ENCODE data around the gene PDAP1.

Gene PDAP1

DNA sequence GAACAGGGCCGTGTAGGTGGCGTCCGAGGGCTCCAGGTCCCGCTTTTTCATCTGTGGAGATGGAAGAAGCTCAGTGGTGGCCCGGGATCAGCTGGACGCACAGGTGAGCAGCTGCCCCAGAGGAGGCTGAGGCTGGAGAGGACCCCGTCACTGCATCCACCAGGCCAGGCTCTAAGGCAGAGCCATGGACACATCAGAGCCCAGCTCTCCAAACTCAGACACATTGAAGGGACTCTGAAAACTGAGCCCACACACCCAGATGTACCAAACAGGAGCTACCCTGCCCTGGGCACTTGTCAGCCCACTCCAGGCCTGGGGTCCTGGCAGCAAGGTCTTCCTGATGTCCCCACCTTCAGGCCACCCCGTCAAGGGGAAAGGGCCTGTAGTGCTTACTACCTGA lies 21.4 kb upstream of the PDAP1 start:
- peaks cover 56% of the 10 kb centered on the region for H3K36me3 ChIP-seq (replicated peaks)
- H3K27ac ChIP-seq, result no peak overlapping the region
- no peak overlapping the region for H3K4me3 ChIP-seq (ENCODE audit: low read depth, low read length)
- no peaks in the 10 kb centered on the region for H3K27me3 ChIP-seq (replicated peaks)
- DNase-seq, result no peak
- TF ChIP-seq CTCF (IDR thresholded peaks at IDR 0.05; ENCODE audit: low read depth, low read length, missing control alignments), result no peak
- in situ Hi-C loops (cut with HindIII; ENCODE audit: low pct_ligation_motif_present, low sequenced_read_pairs), result no loop called here

GRCh38 chr7:99428972-99429566 lies 20.7 kb upstream of the PDAP1 start:
- DNase-seq, result no peak
- Histone ChIP-seq H3K4me3 (ENCODE audit: low read depth, low read length) (no peak overlapping the region), H3K27ac (no peak overlapping the region), H3K27me3 (replicated peaks) (no peaks in the 10 kb centered on the region), H3K36me3 (replicated peaks) (peaks cover 58% of the 10 kb centered on the region)
- no peak for TF ChIP-seq CTCF (IDR thresholded peaks at IDR 0.05; ENCODE audit: low read depth, low read length, missing control alignments)
- in situ Hi-C loops (cut with HindIII; ENCODE audit: low pct_ligation_motif_present, low sequenced_read_pairs), result no loop called here

GRCh38 chr7:99424932-99425730 lies 16.7 kb upstream of the PDAP1 start:
- Histone ChIP-seq H3K27me3 (replicated peaks) (no peaks in the 10 kb centered on the region), H3K36me3 (replicated peaks) (peaks cover 56% of the 10 kb centered on the region), H3K4me3 (ENCODE audit: low read depth, low read length) (no peak overlapping the region), H3K27ac (no peak overlapping the region)
- no peak for TF ChIP-seq CTCF (IDR thresholded peaks at IDR 0.05; ENCODE audit: low read depth, low read length, missing control alignments)
- in situ Hi-C loops (cut with HindIII; ENCODE audit: low pct_ligation_motif_present, low sequenced_read_pairs), result no loop called here
- DNase-seq, result no peak

GRCh38 chr7:99422625-99423024 lies 14.2 kb upstream of the PDAP1 start:
- Histone ChIP-seq H3K36me3 (replicated peaks) (peaks cover 66% of the 10 kb centered on the region), H3K27ac (no peak overlapping the region), H3K4me3 (ENCODE audit: low read depth, low read length) (no peak overlapping the region), H3K27me3 (replicated peaks) (no peaks in the 10 kb centered on the region)
- in situ Hi-C loops (cut with HindIII; ENCODE audit: low pct_ligation_motif_present, low sequenced_read_pairs), result no loop called here
- TF ChIP-seq CTCF (IDR thresholded peaks at IDR 0.05; ENCODE audit: low read depth, low read length, missing control alignments), result no peak
- no peak for DNase-seq

DNA sequence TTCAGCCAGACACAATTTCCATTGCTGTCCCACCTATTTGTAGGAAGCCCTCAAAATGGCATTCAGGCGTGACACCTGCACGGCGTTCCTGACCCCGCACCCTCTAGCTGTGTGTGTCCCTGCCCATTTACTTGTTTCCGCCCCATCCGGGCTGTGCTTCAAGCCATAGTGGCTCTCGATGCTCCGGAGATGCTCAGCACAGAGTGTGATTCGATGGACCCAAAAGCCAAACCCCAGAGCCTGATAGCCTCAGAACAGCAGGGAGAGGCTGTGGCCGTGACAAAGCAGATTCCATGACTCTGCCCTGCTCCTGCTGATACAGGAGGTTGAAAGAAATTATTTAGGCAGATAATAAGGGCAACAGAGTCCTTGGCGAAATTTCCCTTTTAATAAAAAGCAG lies 13.8 kb upstream of the PDAP1 start:
- peaks cover 70% of the 10 kb centered on the region for H3K36me3 ChIP-seq (replicated peaks)
- no peak overlapping the region for H3K4me3 ChIP-seq (ENCODE audit: low read depth, low read length)
- no peak overlapping the region for H3K27ac ChIP-seq
- no peak for TF ChIP-seq CTCF (IDR thresholded peaks at IDR 0.05; ENCODE audit: low read depth, low read length, missing control alignments)
- H3K27me3 ChIP-seq (replicated peaks), result no peaks in the 10 kb centered on the region
- DNase-seq, result no peak
- in situ Hi-C loops (cut with HindIII; ENCODE audit: low pct_ligation_motif_present, low sequenced_read_pairs), result no loop called here

Measured in brain microvascular endothelial cell (primary cell).